VCaP (cell line): ENCODE measurements around the gene SHISAL1.
A peak's percentile ranks its signal among the peaks of the same experiment; 100 is the strongest.
"Not testable (repeated sequence)": the region's sequence is repeated elsewhere in the genome, so short reads cannot be mapped to it uniquely, and the experiment has no call there.

ENCODE experiments used
- H3K27ac ChIP-seq: fragments of 450-650 bp; 2 replicates; pipeline ENCODE4 v1.5.1; 2017
- CTCF ChIP-seq: fragments of 450-650 bp; conservative IDR thresholded peaks from 2 replicates; pipeline ENCODE4 v1.5.1; 2017; ENCODE audit warnings: mild to moderate bottlenecking, moderate library complexity

The SHISAL1 gene

GRCh38 chr22:44330744-44331660 lies 18.3 kb upstream of the SHISAL1 start:
- H3K27ac ChIP-seq = no peak overlapping the region
- no peak for TF ChIP-seq CTCF

GRCh38 chr22:44330188-44330743 lies 17.5 kb upstream of the SHISAL1 start:
- TF ChIP-seq CTCF = no peak

GRCh38 chr22:44329179-44329796 lies 16.5 kb upstream of the SHISAL1 start:
- no peak for TF ChIP-seq CTCF
- no peak overlapping the region for H3K27ac ChIP-seq

More at GRCh38 chr22:44330188-44330743, 17.5 kb upstream of the SHISAL1 start:
- H3K27ac ChIP-seq = no peak overlapping the region

GRCh38 chr22:44328762-44329161 lies 16.0 kb upstream of the SHISAL1 start:
- TF ChIP-seq CTCF = no peak
- no peak overlapping the region for H3K27ac ChIP-seq

- no peak overlapping the region for H3K27ac ChIP-seq
- no peak for TF ChIP-seq CTCF
Observed at GRCh38 chr22:44328326-44328725, 15.6 kb upstream of the SHISAL1 start.

- no peak for TF ChIP-seq CTCF
- H3K27ac ChIP-seq = peak overlapping the region; percentile 27; the same call in 1 of the 2 replicates
Observed at GRCh38 chr22:44326491-44326885, 13.7 kb upstream of the SHISAL1 start.

GRCh38 chr22:44325718-44326490 lies 13.2 kb upstream of the SHISAL1 start:
- peak overlapping the region; percentile 27; the same call in 1 of the 2 replicates for H3K27ac ChIP-seq
- peak; percentile 20; the same call in 1 of the 2 replicates for TF ChIP-seq CTCF

- H3K27ac ChIP-seq = not testable (repeated sequence)
Observed at GRCh38 chr22:44323140-44323790, 10.5 kb upstream of the SHISAL1 start.
